ENCODE data around the gene CIT.

CIT gene

DNA sequence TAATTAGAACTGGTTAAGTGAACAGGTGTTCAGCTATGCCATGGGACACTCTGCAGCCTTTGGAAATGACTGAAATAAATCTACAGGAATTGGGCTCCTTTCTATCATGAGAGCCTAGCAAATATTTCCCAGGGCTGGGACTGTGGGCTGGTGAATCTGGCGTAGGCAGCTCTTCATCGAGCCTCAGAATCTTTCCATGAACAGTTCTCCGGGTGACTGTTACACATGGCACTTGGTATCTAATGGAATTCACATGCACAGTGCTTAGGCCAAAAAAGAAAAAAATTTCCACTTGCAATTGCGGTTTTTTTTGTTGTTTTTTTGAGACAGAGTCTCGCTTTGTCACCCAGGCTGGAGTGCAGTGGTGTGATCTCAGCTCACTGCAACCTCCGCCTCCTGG is 177.0 kb downstream of the CIT start:
- H3K27me3 ChIP-seq (replicated peaks; ENCODE audit: control insufficient read depth, insufficient read depth, low read length) = no peaks in the 10 kb centered on the region
- no peak for DNase-seq (ENCODE audit: extremely low read depth, insufficient read length)
- H3K4me3 ChIP-seq (replicated peaks; ENCODE audit: low read depth, low read length) = no peak overlapping the region
- peaks cover 10% of the 10 kb centered on the region for H3K36me3 ChIP-seq (ENCODE audit: control insufficient read depth, insufficient read depth, low read length)
- no peak for TF ChIP-seq CTCF (IDR thresholded peaks at IDR 0.05; ENCODE audit: insufficient read depth, low read length, poor library complexity, severe bottlenecking)

GRCh38 chr12:119699199-119699760 is 177.8 kb downstream of the CIT start:
- H3K4me3 ChIP-seq (replicated peaks; ENCODE audit: low read depth, low read length) = no peak overlapping the region
- no peak for TF ChIP-seq CTCF (IDR thresholded peaks at IDR 0.05; ENCODE audit: insufficient read depth, low read length, poor library complexity, severe bottlenecking)
- no peak for DNase-seq (ENCODE audit: extremely low read depth, insufficient read length)
- H3K36me3 ChIP-seq (ENCODE audit: control insufficient read depth, insufficient read depth, low read length) = peaks cover 10% of the 10 kb centered on the region
- H3K27me3 ChIP-seq (replicated peaks; ENCODE audit: control insufficient read depth, insufficient read depth, low read length) = no peaks in the 10 kb centered on the region

DNA sequence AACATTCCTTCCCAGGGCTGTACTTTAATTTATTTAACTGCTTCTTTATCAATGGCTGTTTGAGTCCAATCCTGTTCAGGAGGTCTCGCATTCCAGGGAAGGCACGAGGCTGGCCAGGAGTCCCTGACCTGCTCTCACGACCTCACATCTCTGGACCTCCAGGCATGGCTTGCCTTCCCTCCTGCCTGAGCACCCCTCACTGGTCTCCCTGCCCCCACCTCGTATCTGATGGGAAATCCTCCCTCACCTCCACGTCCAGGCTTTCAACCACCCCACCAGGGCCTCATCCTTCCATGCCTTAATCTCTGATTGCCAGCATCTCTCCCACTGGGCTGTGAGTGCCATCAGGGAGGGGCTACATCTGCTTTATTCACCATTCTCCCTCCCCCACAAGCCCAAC is 180.2 kb downstream of the CIT start:
- no peak for TF ChIP-seq CTCF (IDR thresholded peaks at IDR 0.05; ENCODE audit: insufficient read depth, low read length, poor library complexity, severe bottlenecking)
- H3K27me3 ChIP-seq (replicated peaks; ENCODE audit: control insufficient read depth, insufficient read depth, low read length) = no peaks in the 10 kb centered on the region
- no peak overlapping the region for H3K4me3 ChIP-seq (replicated peaks; ENCODE audit: low read depth, low read length)
- H3K36me3 ChIP-seq (ENCODE audit: control insufficient read depth, insufficient read depth, low read length) = peaks cover 10% of the 10 kb centered on the region
- no peak for DNase-seq (ENCODE audit: extremely low read depth, insufficient read length)

DNA sequence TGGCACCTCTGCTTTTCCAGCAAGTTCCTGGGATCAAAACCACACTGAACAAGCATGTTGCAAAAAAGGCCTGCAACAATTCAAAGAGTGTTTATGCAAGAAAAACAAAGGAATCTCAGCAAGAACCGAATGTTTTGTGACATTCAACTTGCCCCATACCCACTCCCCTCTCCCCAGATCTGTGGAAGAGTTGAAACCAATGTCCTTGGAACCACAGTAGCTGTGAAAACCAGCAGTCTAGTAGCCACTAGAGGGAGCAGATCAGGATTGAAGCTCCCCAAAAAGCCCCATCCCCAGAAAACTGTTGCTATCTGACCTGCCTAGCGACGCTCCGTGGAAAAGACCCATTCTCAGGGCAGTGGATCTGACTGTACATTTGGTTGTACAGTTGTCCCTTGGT is 182.1 kb downstream of the CIT start:
- DNase-seq (ENCODE audit: extremely low read depth, insufficient read length) = no peak
- peak; percentile 58 for TF ChIP-seq CTCF (IDR thresholded peaks at IDR 0.05; ENCODE audit: insufficient read depth, low read length, poor library complexity, severe bottlenecking)
- no peak overlapping the region for H3K4me3 ChIP-seq (replicated peaks; ENCODE audit: low read depth, low read length)
- peaks cover 2% of the 10 kb centered on the region for H3K36me3 ChIP-seq (ENCODE audit: control insufficient read depth, insufficient read depth, low read length)
- no peaks in the 10 kb centered on the region for H3K27me3 ChIP-seq (replicated peaks; ENCODE audit: control insufficient read depth, insufficient read depth, low read length)

- no peak for TF ChIP-seq CTCF (IDR thresholded peaks at IDR 0.05; ENCODE audit: insufficient read depth, low read length, poor library complexity, severe bottlenecking)
- Histone ChIP-seq H3K4me3 (replicated peaks; ENCODE audit: low read depth, low read length) (no peak overlapping the region), H3K27me3 (replicated peaks; ENCODE audit: control insufficient read depth, insufficient read depth, low read length) (no peaks in the 10 kb centered on the region), H3K36me3 (ENCODE audit: control insufficient read depth, insufficient read depth, low read length) (peaks cover 2% of the 10 kb centered on the region)
- no peak for DNase-seq (ENCODE audit: extremely low read depth, insufficient read length)
Measured at GRCh38 chr12:119694111-119694510, 183.0 kb downstream of the CIT start.

DNA sequence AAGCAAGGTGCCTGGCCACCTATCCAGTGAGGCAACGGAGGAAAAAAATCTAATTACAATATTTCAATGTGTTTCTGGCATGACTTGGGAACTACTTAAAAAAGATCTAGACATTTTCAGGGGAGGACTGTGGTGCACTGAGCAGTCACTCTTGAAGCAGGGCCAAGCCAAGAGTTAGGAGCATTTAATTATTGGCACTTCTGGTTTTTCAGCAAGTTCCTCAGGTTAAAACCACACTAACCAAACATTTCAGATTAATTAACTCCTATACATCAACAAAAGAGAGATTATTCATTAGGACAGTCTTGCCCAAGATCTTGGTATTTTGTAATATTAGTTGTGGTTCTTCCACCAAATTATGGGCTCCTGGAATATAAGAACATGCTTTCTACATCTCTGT is 183.6 kb downstream of the CIT start:
- no peaks in the 10 kb centered on the region for H3K27me3 ChIP-seq (replicated peaks; ENCODE audit: control insufficient read depth, insufficient read depth, low read length)
- no peak for DNase-seq (ENCODE audit: extremely low read depth, insufficient read length)
- H3K36me3 ChIP-seq (ENCODE audit: control insufficient read depth, insufficient read depth, low read length) = peaks cover 2% of the 10 kb centered on the region
- no peak for TF ChIP-seq CTCF (IDR thresholded peaks at IDR 0.05; ENCODE audit: insufficient read depth, low read length, poor library complexity, severe bottlenecking)
- no peak overlapping the region for H3K4me3 ChIP-seq (replicated peaks; ENCODE audit: low read depth, low read length)

Data from GM06990 (cell line).